Measurements from ENCODE around the gene ACP3.

Gene ACP3

GRCh38 chr3:132315851-132316250, 1.4 kb upstream of the ACP3 start:
- DNase-seq (ENCODE audit: low spot score) (no peak), FAIRE-seq (no peak)

DNA sequence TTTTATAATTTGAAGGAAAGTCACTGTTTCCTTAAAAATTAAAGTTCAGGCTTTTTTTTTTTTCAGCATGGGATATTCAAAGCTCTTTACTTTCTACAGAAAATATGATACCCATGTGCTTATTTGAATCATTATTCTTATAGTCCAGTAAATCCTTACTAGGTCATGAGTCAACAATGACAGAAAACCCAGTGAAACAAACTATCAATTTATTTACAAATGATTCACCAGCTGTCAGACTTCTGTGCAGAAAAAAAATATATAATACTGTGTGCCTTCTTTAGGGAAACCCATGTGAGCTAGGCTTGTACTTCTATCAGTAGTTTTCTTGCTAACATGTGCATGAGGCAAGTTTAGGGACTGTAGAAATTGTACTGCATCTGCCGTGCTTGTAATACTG, 1.2 kb downstream of the ACP3 start:
- DNase-seq (ENCODE audit: low spot score) (no peak), FAIRE-seq (no peak)

DNA sequence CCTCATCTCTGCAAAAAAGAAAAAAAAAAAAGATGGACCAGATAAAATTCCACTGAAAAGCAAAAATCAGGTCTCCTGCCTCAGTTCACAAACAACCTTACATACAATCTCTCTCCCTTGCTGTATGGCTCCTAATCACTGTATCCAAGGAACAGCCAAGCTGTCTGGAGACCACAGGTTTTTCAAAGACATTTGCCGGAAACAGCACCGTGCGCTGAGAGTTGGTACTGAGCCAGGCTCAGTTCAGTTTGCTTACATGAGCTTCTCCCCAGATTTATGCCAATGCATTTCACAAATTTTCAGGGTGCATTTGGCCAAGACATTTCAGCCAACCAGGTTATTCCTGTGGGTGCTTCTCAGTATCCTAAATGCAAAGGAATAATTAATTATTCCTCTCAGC, 4.1 kb downstream of the ACP3 start:
- DNase-seq (ENCODE audit: low spot score) (no peak), FAIRE-seq (no peak)

DNA sequence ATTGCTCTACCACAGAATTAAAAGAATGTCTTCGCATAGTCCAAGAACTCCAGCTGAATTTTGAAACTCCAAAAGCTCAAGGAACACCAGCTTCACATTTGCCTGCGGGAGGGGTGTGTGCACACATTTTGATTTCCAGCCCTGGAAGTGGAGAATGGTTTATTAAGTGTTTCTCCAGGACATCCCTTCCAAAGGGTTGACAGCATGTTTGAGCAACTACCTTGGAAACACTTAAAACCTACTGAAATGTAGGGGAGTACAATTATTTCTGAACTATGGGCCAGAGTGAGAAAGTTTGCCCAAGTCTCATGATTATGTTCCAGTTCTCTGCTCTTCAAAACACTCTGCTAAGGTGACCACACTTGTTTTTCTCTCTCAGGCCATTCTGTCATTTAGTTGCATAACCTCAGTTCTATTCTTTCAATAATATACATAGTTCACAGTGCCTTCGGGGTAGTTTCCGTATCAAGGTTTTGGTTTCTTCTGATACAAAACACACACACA, 7.9 kb downstream of the ACP3 start:
- FAIRE-seq (no peak), DNase-seq (ENCODE audit: low spot score) (no peak)

GRCh38 chr3:132325634-132326033, 8.4 kb downstream of the ACP3 start:
- FAIRE-seq (no peak), DNase-seq (ENCODE audit: low spot score) (no peak)

DNA sequence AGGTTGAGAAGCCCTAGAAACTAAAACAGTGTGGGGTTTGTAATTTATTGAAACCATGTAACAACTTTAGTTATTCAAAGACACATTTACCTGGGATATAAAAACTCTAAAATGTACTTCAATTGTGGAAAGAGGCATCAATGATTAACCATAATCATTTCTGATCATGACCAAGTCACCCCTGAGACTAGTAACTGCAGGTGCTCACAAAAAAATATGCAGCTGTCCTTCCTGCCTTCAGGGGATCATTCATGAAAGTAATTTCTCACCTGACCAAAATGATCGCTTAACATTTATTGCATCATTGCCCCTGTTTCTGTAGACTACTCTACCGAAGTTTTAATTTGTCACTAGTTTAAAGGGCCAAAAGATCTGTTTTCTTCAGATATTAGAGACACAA, 9.0 kb downstream of the ACP3 start:
- DNase-seq (ENCODE audit: low spot score), result no peak
- FAIRE-seq, result no peak

DNA sequence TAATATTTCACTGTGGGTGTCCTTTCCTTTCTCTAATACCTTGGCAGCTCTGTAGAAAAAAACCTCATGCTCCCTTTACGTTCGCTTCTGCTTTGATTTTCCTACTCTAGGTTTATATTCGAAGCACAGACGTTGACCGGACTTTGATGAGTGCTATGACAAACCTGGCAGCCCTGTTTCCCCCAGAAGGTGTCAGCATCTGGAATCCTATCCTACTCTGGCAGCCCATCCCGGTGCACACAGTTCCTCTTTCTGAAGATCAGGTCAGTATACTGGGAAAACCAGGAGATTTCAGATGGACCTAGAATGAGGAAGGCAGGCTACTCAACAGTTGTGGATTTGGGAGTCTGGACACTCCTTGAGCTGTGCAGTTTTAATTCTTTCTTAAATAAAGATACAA, 14.9 kb downstream of the ACP3 start:
- DNase-seq (ENCODE audit: low spot score) (no peak), FAIRE-seq (no peak)

GRCh38 chr3:132332508-132332907, 15.3 kb downstream of the ACP3 start:
- no peak for FAIRE-seq

DNA sequence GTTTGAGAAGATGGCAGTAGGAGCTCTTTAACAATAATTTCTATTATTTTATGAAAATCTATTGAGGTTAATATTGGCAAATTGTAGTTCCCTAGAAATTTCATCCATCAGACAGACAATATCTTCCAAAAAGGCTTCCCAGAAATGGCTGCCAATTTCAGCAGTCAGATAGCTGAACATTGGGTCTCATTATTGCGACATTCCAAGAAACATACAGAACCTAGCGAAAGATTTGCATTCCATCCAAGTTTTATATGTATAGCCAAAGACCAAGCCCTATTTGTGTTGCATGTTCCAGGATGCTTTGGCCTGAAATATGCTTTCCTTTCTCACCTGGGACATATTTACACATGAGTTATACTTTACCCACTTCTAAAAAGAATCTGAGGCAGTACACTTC, 24.5 kb downstream of the ACP3 start:
- DNase-seq (ENCODE audit: low spot score), result no peak
- no peak for FAIRE-seq

More at GRCh38 chr3:132332508-132332907, 15.3 kb downstream of the ACP3 start:
- no peak for DNase-seq (ENCODE audit: low spot score)

DNA sequence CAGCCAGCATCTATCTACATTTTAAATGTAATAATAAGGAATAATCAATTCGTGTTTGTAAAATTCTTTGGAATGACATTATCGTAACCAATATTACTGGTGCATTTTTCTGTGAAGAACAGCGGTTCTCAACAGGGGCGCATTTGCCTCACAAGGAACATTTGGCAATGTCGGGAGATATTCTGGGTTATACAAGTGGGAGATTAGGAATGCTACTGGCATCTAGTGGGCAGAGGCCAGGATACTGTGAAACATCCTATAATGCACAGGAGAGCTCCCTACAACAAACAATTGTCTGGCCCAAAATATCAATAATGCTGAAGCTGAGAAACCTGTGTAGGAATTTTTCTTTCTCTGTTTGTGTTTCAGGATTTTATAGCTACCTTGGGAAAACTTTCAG, 25.0 kb downstream of the ACP3 start:
- FAIRE-seq (no peak), DNase-seq (ENCODE audit: low spot score) (no peak)

DNA sequence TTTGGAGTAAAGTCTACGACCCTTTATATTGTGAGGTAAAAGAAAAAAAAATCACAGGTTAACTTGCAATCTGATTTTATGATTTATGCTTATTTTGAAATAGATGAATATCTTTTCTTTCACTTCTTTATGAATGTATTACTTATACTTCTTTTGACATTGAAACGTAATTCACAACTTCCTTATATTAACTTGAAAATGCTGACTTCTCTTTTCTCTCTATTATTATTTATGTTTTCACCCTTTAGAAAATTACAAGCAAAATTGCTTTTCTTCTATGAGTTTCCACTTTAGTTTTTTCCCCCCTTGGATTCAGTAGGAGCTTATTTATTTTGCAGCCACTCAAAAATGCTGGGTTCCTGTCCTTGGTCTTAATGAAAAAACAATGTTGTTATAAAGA, 25.4 kb downstream of the ACP3 start:
- no peak for DNase-seq (ENCODE audit: low spot score)
- no peak for FAIRE-seq

- FAIRE-seq, result no peak
- peak; percentile 35 for DNase-seq (ENCODE audit: low spot score)
These were observed 25.9 kb downstream of the ACP3 start for GRCh38 chr3:132343018-132343612.

GRCh38 chr3:132344666-132345280, 27.6 kb downstream of the ACP3 start:
- FAIRE-seq (no peak), DNase-seq (ENCODE audit: low spot score) (no peak)

GRCh38 chr3:132346841-132347736, 29.9 kb downstream of the ACP3 start:
- FAIRE-seq (no peak), DNase-seq (ENCODE audit: low spot score) (no peak)

GRCh38 chr3:132347811-132348210, 30.6 kb downstream of the ACP3 start:
- no peak for FAIRE-seq

DNA sequence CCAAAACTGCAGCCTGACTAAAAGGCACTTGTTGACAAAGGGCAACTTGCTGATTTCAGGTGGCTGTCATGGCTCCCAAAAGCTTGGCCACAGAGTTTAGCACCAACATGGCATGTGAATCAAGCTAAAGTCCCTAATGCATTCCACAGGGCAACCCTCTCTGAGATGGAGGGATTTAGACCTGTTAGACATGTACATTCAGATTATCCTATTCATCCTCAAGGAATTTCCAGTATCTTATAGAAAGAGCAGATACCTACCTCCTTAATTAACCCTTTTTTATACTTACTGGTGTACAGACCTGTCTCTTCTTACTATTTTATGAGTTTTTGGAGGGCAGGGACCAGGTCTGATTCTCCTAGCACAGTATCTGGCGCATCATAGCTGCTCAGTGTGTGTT, 31.3 kb downstream of the ACP3 start:
- FAIRE-seq, result no peak
- DNase-seq (ENCODE audit: low spot score), result no peak

More at GRCh38 chr3:132347811-132348210, 30.6 kb downstream of the ACP3 start:
- DNase-seq (ENCODE audit: low spot score), result no peak

DNA sequence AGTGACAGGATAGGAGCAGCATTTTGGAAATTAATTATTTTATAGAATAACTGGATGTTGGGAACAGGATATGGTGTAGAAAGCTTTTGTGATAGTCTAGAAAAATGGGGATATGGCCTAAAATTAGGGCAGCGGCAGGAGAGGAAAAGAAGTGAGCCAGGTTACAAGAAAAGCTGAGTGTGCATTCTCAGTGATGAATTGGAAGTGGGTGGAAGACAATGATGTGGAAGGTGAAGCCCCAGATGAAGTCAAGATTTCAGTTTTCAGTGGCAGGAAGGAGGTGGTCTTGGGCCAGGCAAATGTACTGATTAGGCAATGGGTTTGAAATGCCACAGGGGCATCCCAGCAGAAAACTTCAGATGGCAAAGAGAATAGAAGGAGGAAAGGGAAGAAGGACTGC, 33.6 kb downstream of the ACP3 start:
- DNase-seq (ENCODE audit: low spot score), result no peak
- no peak for FAIRE-seq

- DNase-seq (ENCODE audit: low spot score), result no peak
- no peak for FAIRE-seq
These were observed 34.1 kb downstream of the ACP3 start for GRCh38 chr3:132351222-132351806.

- DNase-seq (ENCODE audit: low spot score) (peak; percentile 58), FAIRE-seq (peak; percentile 55)
These were observed 35.4 kb downstream of the ACP3 start for GRCh38 chr3:132352556-132353143.

- no peak for FAIRE-seq
- no peak for DNase-seq (ENCODE audit: low spot score)
These were observed 37.9 kb downstream of the ACP3 start for GRCh38 chr3:132354916-132355702.

- no peak for DNase-seq (ENCODE audit: low spot score)
- no peak for FAIRE-seq
These were observed 39.4 kb downstream of the ACP3 start for GRCh38 chr3:132356568-132356967.

Data from RCC 7860 (cell line).